ENCODE measurements around the gene MAP3K15.

DNA sequence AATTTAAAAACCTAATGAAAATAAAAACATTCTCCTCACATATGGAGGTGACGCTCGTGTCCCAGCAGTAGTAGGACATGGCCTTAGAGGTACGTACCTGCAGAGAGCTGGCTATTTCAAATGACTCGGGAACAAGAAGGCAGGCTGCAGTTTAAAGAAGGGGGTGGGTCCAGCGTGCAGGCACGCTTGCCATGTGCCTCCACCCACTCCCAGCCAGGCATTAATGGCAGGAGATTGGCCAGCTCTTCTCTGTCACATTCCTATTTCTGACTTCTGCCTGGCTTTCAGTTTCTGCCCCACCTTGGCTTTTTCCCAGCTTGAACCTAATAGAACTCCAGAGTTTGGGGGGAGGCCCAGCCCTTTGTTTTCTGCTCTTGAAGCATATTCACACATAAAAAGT, 154.4 kb downstream of the MAP3K15 start:
- TF ChIP-seq, protein P1, sequence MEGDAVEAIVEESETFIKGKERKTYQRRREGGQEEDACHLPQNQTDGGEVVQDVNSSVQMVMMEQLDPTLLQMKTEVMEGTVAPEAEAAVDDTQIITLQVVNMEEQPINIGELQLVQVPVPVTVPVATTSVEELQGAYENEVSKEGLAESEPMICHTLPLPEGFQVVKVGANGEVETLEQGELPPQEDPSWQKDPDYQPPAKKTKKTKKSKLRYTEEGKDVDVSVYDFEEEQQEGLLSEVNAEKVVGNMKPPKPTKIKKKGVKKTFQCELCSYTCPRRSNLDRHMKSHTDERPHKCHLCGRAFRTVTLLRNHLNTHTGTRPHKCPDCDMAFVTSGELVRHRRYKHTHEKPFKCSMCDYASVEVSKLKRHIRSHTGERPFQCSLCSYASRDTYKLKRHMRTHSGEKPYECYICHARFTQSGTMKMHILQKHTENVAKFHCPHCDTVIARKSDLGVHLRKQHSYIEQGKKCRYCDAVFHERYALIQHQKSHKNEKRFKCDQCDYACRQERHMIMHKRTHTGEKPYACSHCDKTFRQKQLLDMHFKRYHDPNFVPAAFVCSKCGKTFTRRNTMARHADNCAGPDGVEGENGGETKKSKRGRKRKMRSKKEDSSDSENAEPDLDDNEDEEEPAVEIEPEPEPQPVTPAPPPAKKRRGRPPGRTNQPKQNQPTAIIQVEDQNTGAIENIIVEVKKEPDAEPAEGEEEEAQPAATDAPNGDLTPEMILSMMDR (IDR thresholded peaks at IDR 0.05; ENCODE audit: insufficient read depth, low read length) = no peak
- TF ChIP-seq POLR2AphosphoS5 (IDR thresholded peaks at IDR 0.05; ENCODE audit: low read depth) (no peak), GABPA (IDR thresholded peaks at IDR 0.05; ENCODE audit: low read depth) (no peak), SPI1 (IDR thresholded peaks at IDR 0.05; ENCODE audit: borderline replicate concordance, low read depth) (no peak), REST (IDR thresholded peaks at IDR 0.05; ENCODE audit: insufficient replicate concordance, low read depth) (no peak)
